PC-9 (cell line): ENCODE data around the gene C2orf15.

Experiments
- CTCF ChIP-seq: fragments of 200-600 bp; sonication (generic); conservative IDR thresholded peaks from 2 replicates; pipeline ENCODE4 v1.6.1; 2017; ENCODE audit warnings: mixed run types, antibody characterized with exemption, mild to moderate bottlenecking, moderate library complexity
- EZH2 ChIP-seq: fragments of 200-600 bp; sonication (generic); IDR thresholded peaks from 2 replicates; pipeline ENCODE4 v1.8.0; 2017; ENCODE audit warnings: antibody characterized with exemption, low read depth

DNA sequence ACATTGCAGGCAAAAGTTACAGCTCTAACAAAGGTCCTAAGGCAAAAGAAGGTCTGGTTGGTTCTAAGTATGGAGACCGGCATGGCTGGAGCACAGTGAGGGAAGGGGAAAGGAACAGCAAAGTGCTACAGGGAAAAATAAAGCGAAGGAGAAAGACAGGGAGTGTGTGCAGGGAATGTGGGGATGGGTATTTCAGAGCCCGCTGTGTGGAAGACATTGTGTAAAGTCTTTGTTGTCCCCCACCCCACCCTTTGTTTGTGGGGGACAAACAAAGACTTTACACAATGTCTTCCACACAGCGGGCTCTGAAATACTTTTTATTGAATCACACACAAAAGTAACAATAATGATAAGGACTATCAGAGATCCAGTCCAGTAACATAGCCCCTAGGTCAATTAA lies 28.9 kb upstream of the C2orf15 start:
- TF ChIP-seq CTCF = no peak
- TF ChIP-seq EZH2 = no peak
